HL-60 (cell line): ENCODE data around the gene WDR59.
"Not testable (repeated sequence)": the region's sequence is repeated elsewhere in the genome, so short reads cannot be mapped to it uniquely, and the experiment has no call there.

ENCODE experiments used
- GABPA ChIP-seq: IDR thresholded peaks from 2 replicates; pipeline ENCODE4 v1.6.1; 2012; ENCODE audit warnings: low read depth
- POLR2AphosphoS5 ChIP-seq: IDR thresholded peaks from 2 replicates; pipeline ENCODE4 v1.6.1; 2012; ENCODE audit warnings: low read depth
- REST ChIP-seq: IDR thresholded peaks from 2 replicates; pipeline ENCODE4 v1.6.1; 2012; ENCODE audit warnings: low read depth; ENCODE audit not compliant: insufficient replicate concordance
- SPI1 ChIP-seq: IDR thresholded peaks from 2 replicates; pipeline ENCODE4 v1.6.1; 2012; ENCODE audit warnings: low read depth, mild to moderate bottlenecking, borderline replicate concordance
- TF ChIP-seq, protein P1 (sequence below): IDR thresholded peaks from one replicate; pipeline ENCODE4 v1.5.1; 2011; ENCODE audit warnings: low read length, control low read depth, inconsistent platforms; ENCODE audit not compliant: insufficient read depth

DNA sequence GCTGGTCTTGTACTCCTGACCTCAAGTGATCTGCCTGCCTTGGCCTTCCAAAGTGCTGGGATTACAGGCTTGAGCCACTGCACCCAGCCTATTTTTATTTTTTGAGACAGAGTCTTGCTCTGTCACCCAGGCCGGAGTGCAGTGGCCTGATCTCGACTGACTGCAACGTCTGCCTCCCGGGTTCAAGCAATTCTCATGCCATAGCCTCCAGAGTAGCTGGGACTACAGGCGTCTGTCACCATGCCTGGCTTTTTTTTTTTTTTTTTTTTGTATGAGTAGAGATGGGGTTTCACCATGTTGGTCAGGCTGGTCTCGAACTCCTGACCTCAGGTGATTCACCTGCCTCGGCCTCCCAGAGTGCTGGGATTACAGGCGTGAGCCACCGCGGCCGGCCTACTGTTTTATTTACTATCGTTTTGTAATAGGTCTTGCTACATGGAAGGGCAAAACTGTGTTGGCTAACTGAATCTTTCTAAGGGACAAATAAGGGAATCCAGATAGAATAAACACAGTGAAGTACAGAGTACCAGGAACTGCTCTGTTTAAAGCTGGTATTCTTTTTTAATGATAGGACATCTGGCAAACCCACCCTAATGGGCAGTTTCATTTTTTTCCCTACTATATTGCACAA is 31.6 kb upstream of the WDR59 start:
- TF ChIP-seq, protein P1, sequence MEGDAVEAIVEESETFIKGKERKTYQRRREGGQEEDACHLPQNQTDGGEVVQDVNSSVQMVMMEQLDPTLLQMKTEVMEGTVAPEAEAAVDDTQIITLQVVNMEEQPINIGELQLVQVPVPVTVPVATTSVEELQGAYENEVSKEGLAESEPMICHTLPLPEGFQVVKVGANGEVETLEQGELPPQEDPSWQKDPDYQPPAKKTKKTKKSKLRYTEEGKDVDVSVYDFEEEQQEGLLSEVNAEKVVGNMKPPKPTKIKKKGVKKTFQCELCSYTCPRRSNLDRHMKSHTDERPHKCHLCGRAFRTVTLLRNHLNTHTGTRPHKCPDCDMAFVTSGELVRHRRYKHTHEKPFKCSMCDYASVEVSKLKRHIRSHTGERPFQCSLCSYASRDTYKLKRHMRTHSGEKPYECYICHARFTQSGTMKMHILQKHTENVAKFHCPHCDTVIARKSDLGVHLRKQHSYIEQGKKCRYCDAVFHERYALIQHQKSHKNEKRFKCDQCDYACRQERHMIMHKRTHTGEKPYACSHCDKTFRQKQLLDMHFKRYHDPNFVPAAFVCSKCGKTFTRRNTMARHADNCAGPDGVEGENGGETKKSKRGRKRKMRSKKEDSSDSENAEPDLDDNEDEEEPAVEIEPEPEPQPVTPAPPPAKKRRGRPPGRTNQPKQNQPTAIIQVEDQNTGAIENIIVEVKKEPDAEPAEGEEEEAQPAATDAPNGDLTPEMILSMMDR, result not testable (repeated sequence)
- not testable (repeated sequence) for TF ChIP-seq REST, SPI1, POLR2AphosphoS5, GABPA
